OCI-M2 (cell line): Measurements from ENCODE around the gene ZNF544.
"Not testable (repeated sequence)": the region's sequence is repeated elsewhere in the genome, so short reads cannot be mapped to it uniquely, and the experiment has no call there.

Source experiments
- DNase-seq: peaks from one replicate; lab custom pipeline; 2025; ENCODE audit not compliant: unreplicated experiment; lab: John Stamatoyannopoulos, UW

The ZNF544 gene

GRCh38 chr19:58252102-58252685 lies 23.5 kb downstream of the ZNF544 start:
- DNase-seq, result no peak

GRCh38 chr19:58258259-58258658 lies 29.5 kb downstream of the ZNF544 start:
- DNase-seq, result not testable (repeated sequence)

- no peak for DNase-seq
These were observed 32.9 kb downstream of the ZNF544 start for GRCh38 chr19:58261600-58261967.

- DNase-seq, result no peak
These were observed 33.5 kb downstream of the ZNF544 start for GRCh38 chr19:58261968-58262921.

GRCh38 chr19:58262922-58263296 lies 34.2 kb downstream of the ZNF544 start:
- DNase-seq, result no peak

GRCh38 chr19:58265100-58265499 lies 36.4 kb downstream of the ZNF544 start:
- no peak for DNase-seq

GRCh38 chr19:58268344-58268743 lies 39.6 kb downstream of the ZNF544 start:
- DNase-seq, result no peak

GRCh38 chr19:58274771-58275201 lies 46.1 kb downstream of the ZNF544 start:
- no peak for DNase-seq

GRCh38 chr19:58275564-58275963 lies 46.9 kb downstream of the ZNF544 start:
- DNase-seq, result no peak

- no peak for DNase-seq
These were observed 48.5 kb downstream of the ZNF544 start for GRCh38 chr19:58277197-58277596.

- no peak for DNase-seq
These were observed 49.2 kb downstream of the ZNF544 start for GRCh38 chr19:58277748-58278540.

- DNase-seq, result peak; percentile 97
These were observed 49.9 kb downstream of the ZNF544 start, which contains the start of gene ZNF8 for GRCh38 chr19:58278541-58279041. Gene ZNF8, plus strand, starts transcription at chr19:58278955. Its CDS starts 127 bp downstream, at chr19:58279082.

- DNase-seq, result peak; percentile 40
These were observed 50.6 kb downstream of the ZNF544 start for GRCh38 chr19:58279042-58279924.

- DNase-seq, result no peak
These were observed 51.2 kb downstream of the ZNF544 start for GRCh38 chr19:58279925-58280316.

GRCh38 chr19:58284199-58284598 lies 55.5 kb downstream of the ZNF544 start:
- DNase-seq, result no peak

- no peak for DNase-seq
These were observed 63.2 kb downstream of the ZNF544 start for GRCh38 chr19:58291943-58292342.

GRCh38 chr19:58294743-58295374 lies 66.1 kb downstream of the ZNF544 start:
- DNase-seq, result no peak

- DNase-seq, result no peak
These were observed 67.4 kb downstream of the ZNF544 start for GRCh38 chr19:58296104-58296503.

GRCh38 chr19:58300620-58301019 lies 71.9 kb downstream of the ZNF544 start:
- DNase-seq, result no peak

- no peak for DNase-seq
These were observed 75.5 kb downstream of the ZNF544 start for GRCh38 chr19:58304255-58304654.
